IMR-90 (cell line): ENCODE data around the gene SORL1.

ENCODE experiments used
- BHLHE40 ChIP-seq: fragments of 150-350 bp; IDR thresholded peaks from 2 replicates; pipeline ENCODE4 v1.6.1; 2016; ENCODE audit warnings: mild to moderate bottlenecking, low read depth, low read length
- CEBPB ChIP-seq: IDR thresholded peaks from 2 replicates; pipeline ENCODE4 v1.6.1; 2012; ENCODE audit warnings: low read depth, low read length, improper control_type of control experiment
- CTCF ChIP-seq: conservative IDR thresholded peaks from 2 replicates; pipeline ENCODE4 v1.5.1; 2012; ENCODE audit warnings: mild to moderate bottlenecking, low read depth, low read length, improper control_type of control experiment
- FOS ChIP-seq: fragments of 150-350 bp; IDR thresholded peaks from 2 replicates; pipeline ENCODE4 v1.6.1; 2016; ENCODE audit warnings: low read depth, low read length
- MAFK ChIP-seq: IDR thresholded peaks from 2 replicates; pipeline ENCODE4 v1.6.1; 2012; ENCODE audit warnings: low read depth, low read length, improper control_type of control experiment
- MAZ ChIP-seq: IDR thresholded peaks from 2 replicates; pipeline ENCODE4 v1.6.1; 2012; ENCODE audit warnings: low read depth, mild to moderate bottlenecking, low read length, improper control_type of control experiment, moderate library complexity, borderline replicate concordance
- MXI1 ChIP-seq: IDR thresholded peaks from 2 replicates; pipeline ENCODE4 v1.6.1; 2012; ENCODE audit warnings: low read depth, mild to moderate bottlenecking, low read length, moderate library complexity, borderline replicate concordance
- POLR2A ChIP-seq: IDR thresholded peaks from 2 replicates; pipeline ENCODE4 v1.6.1; 2012; ENCODE audit warnings: mild to moderate bottlenecking, low read depth, low read length
- RAD21 ChIP-seq: IDR thresholded peaks from 2 replicates; pipeline ENCODE4 v1.6.1; 2012; ENCODE audit warnings: low read length, improper control_type of control experiment
- RCOR1 ChIP-seq: IDR thresholded peaks from 2 replicates; pipeline ENCODE4 v1.6.1; 2012; ENCODE audit warnings: mild to moderate bottlenecking, low read length, improper control_type of control experiment; ENCODE audit not compliant: insufficient replicate concordance
- SMC3 ChIP-seq: fragments of 150-350 bp; IDR thresholded peaks from 2 replicates; pipeline ENCODE4 v1.6.1; 2016; ENCODE audit warnings: low read depth, mild to moderate bottlenecking, antibody characterized with exemption, low read length, moderate library complexity
- USF2 ChIP-seq: fragments of 150-350 bp; IDR thresholded peaks from 2 replicates; pipeline ENCODE4 v1.6.1; 2017; ENCODE audit warnings: mild to moderate bottlenecking, antibody characterized with exemption, low read length, low read depth

GRCh38 chr11:121444526-121444925 is 7.6 kb upstream of the SORL1 start:
- TF ChIP-seq CTCF, result no peak
- TF ChIP-seq POLR2A, result no peak
- TF ChIP-seq RCOR1, result no peak
- no peak for TF ChIP-seq FOS
- no peak for TF ChIP-seq SMC3
- TF ChIP-seq MXI1, result no peak
- TF ChIP-seq RAD21, result no peak
- no peak for TF ChIP-seq BHLHE40
- no peak for TF ChIP-seq CEBPB
- TF ChIP-seq MAFK, result no peak
- no peak for TF ChIP-seq USF2
- TF ChIP-seq MAZ, result no peak
